ENCODE measurements around the gene FAM25C. TPM values are rescaled to one million over a fixed set of nuclear protein-coding genes. Genes with fewer than 3 reads are reported as not detected.
"Not testable (repeated sequence)": the region's sequence is repeated elsewhere in the genome, so short reads cannot be mapped to it uniquely, and the experiment has no call there.

FAM25C gene
- polyA plus RNA-seq, 1 donor = not detected

GRCh38 chr10:47957158-47957557, 42.4 kb downstream of the FAM25C start:
- DNase-seq = not testable (repeated sequence)

GRCh38 chr10:47947424-47947823, 52.2 kb downstream of the FAM25C start:
- not testable (repeated sequence) for DNase-seq

Other genes with a start within 250 kb of the FAM25C start
- 1.1 TPM for gene SYT15B, start 236.2 kb downstream of the FAM25C start, polyA plus RNA-seq (ENCODE audit: insufficient read length)
- gene NPY4R2, start 81.1 kb downstream of the FAM25C start, polyA plus RNA-seq (ENCODE audit: insufficient read length) = not detected

All from left kidney (tissue), 2 donors.